Testis (tissue), 2 donors: ENCODE measurements around the gene PI16.

ENCODE experiments used
- POLR2A ChIP-seq: fragments of 450-650 bp; IDR thresholded peaks from one replicate; pipeline ENCODE4 v1.6.1; 2017; ENCODE audit warnings: antibody characterized with exemption, mild to moderate bottlenecking, moderate library complexity
- TF ChIP-seq, protein P1 (sequence below), 3 experiments: fragments of 450-650 bp in 2 of 3; fragments of 200-600 bp in 1 of 3; sonication (generic) in 1 of 3; IDR thresholded peaks; one replicate each; pipeline ENCODE4 v1.5.1; 2016 to 2019; ENCODE audit warnings: antibody characterized with exemption in 3 of 3, mild to moderate bottlenecking in 2 of 3, moderate library complexity in 1 of 3

DNA sequence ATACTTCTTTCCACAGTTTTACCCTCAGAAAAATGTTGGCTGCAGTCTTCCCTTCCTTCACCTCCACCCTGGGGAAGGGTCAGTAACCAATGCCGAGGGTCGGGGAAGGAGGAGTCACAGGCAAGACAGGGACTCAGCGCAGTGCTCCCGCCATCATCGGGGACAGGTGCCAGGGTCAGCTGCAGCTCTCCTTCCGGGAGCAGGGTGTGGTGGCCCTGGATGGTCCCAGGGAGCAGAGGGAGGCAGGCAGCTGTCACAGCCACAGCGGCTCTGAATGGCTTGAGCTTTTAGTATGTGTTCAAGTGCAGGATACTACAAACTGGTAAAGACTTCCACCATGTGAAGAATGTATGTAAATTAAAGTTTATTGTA is 26.0 kb upstream of the PI16 start:
- TF ChIP-seq, protein P1, sequence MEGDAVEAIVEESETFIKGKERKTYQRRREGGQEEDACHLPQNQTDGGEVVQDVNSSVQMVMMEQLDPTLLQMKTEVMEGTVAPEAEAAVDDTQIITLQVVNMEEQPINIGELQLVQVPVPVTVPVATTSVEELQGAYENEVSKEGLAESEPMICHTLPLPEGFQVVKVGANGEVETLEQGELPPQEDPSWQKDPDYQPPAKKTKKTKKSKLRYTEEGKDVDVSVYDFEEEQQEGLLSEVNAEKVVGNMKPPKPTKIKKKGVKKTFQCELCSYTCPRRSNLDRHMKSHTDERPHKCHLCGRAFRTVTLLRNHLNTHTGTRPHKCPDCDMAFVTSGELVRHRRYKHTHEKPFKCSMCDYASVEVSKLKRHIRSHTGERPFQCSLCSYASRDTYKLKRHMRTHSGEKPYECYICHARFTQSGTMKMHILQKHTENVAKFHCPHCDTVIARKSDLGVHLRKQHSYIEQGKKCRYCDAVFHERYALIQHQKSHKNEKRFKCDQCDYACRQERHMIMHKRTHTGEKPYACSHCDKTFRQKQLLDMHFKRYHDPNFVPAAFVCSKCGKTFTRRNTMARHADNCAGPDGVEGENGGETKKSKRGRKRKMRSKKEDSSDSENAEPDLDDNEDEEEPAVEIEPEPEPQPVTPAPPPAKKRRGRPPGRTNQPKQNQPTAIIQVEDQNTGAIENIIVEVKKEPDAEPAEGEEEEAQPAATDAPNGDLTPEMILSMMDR (IDR thresholded peaks at IDR 0.05): no peak
- TF ChIP-seq POLR2A: no peak
